Chondrocyte (in vitro differentiated cells): Measurements from ENCODE around the gene ST7. TPM values are rescaled to one million over a fixed set of nuclear protein-coding genes. Genes with fewer than 3 reads are reported as not detected.

ENCODE experiments used
- DNase-seq: peaks from one replicate; pipeline ENCODE4 v3.0.0; 2021; ENCODE audit warnings: mixed read lengths, low spot score
- H3K27ac Mint-ChIP-seq: one replicate; pipeline ENCODE4 v1.8.0; 2021; ENCODE audit warnings: mild to moderate bottlenecking, moderate library complexity, mixed read lengths; ENCODE audit not compliant: unreplicated experiment
- H3K27me3 Mint-ChIP-seq: 2 replicates; pipeline ENCODE4 v1.8.0; 2021; ENCODE audit warnings: low read depth, mixed read lengths
- H3K36me3 Mint-ChIP-seq: 2 replicates; pipeline ENCODE4 v1.8.0; 2021; ENCODE audit warnings: low read depth, mixed read lengths
- H3K4me1 Mint-ChIP-seq: 2 replicates; pipeline ENCODE4 v1.8.0; 2021; ENCODE audit warnings: low read depth, mild to moderate bottlenecking, mixed read lengths
- H3K4me3 Mint-ChIP-seq: one replicate; pipeline ENCODE4 v1.8.0; 2021; ENCODE audit warnings: mild to moderate bottlenecking, moderate library complexity, mixed read lengths; ENCODE audit not compliant: unreplicated experiment
- H3K9me3 Mint-ChIP-seq: 2 replicates; pipeline ENCODE4 v1.8.0; 2021; ENCODE audit warnings: low read depth, mixed read lengths
- CTCF ChIP-seq: fragments of 200-600 bp; sonication (generic); IDR thresholded peaks from 2 replicates; pipeline ENCODE4 v1.5.0; 2021; ENCODE audit warnings: antibody characterized with exemption, mild to moderate bottlenecking, moderate library complexity
- total RNA-seq: library from RNA; stranded (reverse); gene quantifications from 3 replicates; pipeline ENCODE4 v1.2.1, GENCODE V29; 2021

ST7 gene
- total RNA-seq, 1 donor from 2014 or later, result 69.7 TPM

GRCh38 chr7:117220836-117221235 is 267.5 kb downstream of the ST7 start:
- no peak overlapping the region for H3K4me3 Mint-ChIP-seq
- no peaks in the 10 kb centered on the region for H3K27me3 Mint-ChIP-seq
- H3K9me3 Mint-ChIP-seq, result no peaks in the 10 kb centered on the region
- no peak overlapping the region for H3K27ac Mint-ChIP-seq
- TF ChIP-seq CTCF, result no peak
- H3K4me1 Mint-ChIP-seq, result peaks cover 42% of the 10 kb centered on the region
- no peak for DNase-seq
- H3K36me3 Mint-ChIP-seq, result peaks cover 40% of the 10 kb centered on the region

DNA sequence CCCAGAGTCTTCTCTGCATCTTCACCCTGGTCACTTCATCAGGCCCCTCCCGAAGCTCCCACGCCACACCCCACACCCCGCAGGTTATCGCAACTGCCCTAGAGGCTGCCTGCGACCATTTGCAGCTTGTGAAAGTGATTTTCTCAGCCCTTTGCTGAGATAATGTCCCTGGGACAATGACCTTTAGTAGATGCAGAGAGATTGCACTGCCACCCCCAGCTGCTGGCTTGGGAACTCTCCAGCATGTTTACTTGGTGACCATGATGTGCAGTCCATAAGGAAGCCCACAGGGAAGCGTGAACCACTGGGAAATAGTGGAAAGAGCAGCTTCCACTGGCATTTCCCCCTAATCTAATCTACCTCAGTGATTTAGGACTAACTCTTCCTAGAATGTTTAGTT is 272.2 kb downstream of the ST7 start:
- Mint-ChIP-seq H3K27ac (no peak overlapping the region), H3K36me3 (peaks cover 37% of the 10 kb centered on the region)

GRCh38 chr7:117227091-117227490 is 273.8 kb downstream of the ST7 start:
- Mint-ChIP-seq H3K36me3 (peaks cover 33% of the 10 kb centered on the region), H3K27me3 (no peaks in the 10 kb centered on the region), H3K4me1 (peaks cover 23% of the 10 kb centered on the region), H3K9me3 (no peaks in the 10 kb centered on the region), H3K4me3 (no peak overlapping the region), H3K27ac (no peak overlapping the region)
- no peak for TF ChIP-seq CTCF
- no peak for DNase-seq

More for the DNA sequence above, 272.2 kb downstream of the ST7 start:
- no peak overlapping the region for H3K4me3 Mint-ChIP-seq
- DNase-seq, result no peak
- TF ChIP-seq CTCF, result no peak
- no peaks in the 10 kb centered on the region for H3K9me3 Mint-ChIP-seq
- no peaks in the 10 kb centered on the region for H3K27me3 Mint-ChIP-seq
- H3K4me1 Mint-ChIP-seq, result peaks cover 15% of the 10 kb centered on the region

DNA sequence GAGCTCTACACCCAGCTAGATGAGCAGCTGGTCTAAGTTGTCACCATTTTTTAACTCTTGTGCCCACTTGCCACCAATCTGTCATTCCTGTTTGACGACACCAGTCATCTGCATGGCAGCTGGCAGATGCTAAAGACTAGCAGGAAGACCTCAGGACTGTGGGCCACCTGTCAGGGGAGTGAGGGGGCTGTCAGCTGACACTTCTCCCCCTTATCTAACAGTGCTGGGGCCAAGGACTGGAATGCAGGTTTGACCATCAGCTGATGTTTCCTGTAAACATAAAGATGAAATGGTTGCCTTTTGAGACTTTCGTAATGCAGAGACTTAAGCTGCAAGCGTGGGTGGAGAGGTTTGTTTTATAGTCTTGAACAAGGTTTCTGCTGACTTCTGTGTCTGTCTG is 276.0 kb downstream of the ST7 start:
- peaks cover 23% of the 10 kb centered on the region for H3K4me1 Mint-ChIP-seq
- peaks cover 4% of the 10 kb centered on the region for H3K9me3 Mint-ChIP-seq
- H3K27ac Mint-ChIP-seq, result no peak overlapping the region
- TF ChIP-seq CTCF, result no peak
- H3K27me3 Mint-ChIP-seq, result no peaks in the 10 kb centered on the region
- peaks cover 18% of the 10 kb centered on the region for H3K36me3 Mint-ChIP-seq
- no peak overlapping the region for H3K4me3 Mint-ChIP-seq
- no peak for DNase-seq

GRCh38 chr7:117230276-117231046 is 277.2 kb downstream of the ST7 start:
- H3K27me3 Mint-ChIP-seq, result no peaks in the 10 kb centered on the region
- H3K4me3 Mint-ChIP-seq, result no peak overlapping the region
- H3K9me3 Mint-ChIP-seq, result peaks cover 7% of the 10 kb centered on the region
- no peak for TF ChIP-seq CTCF
- peaks cover 23% of the 10 kb centered on the region for H3K4me1 Mint-ChIP-seq
- peaks cover 12% of the 10 kb centered on the region for H3K36me3 Mint-ChIP-seq
- DNase-seq, result no peak
- no peak overlapping the region for H3K27ac Mint-ChIP-seq
